Tibial nerve (tissue), 4 donors: ENCODE results near the gene MRPS17.

Experiments used
- EP300 ChIP-seq, 2 donors: sonication (generic); formaldehyde crosslinking; IDR thresholded peaks; one replicate each; pipeline ENCODE4 v1.6.1; 2017; ENCODE audit warnings: antibody characterized with exemption in 2 of 2, mild to moderate bottlenecking in 1 of 2
- POLR2A ChIP-seq, 2 donors: fragments of 450-650 bp; IDR thresholded peaks; one replicate each; pipeline ENCODE4 v1.6.1; 2017; ENCODE audit warnings: antibody characterized with exemption in 2 of 2, mild to moderate bottlenecking in 2 of 2, moderate library complexity in 2 of 2
- TF ChIP-seq, protein P1 (sequence below), 5 experiments: fragments of 200-600 bp in 3 of 5; fragments of 450-650 bp in 2 of 5; sonication (generic) in 3 of 5; IDR thresholded peaks; one replicate each; pipeline ENCODE4 v1.5.1; 2016 to 2019; ENCODE audit warnings: antibody characterized with exemption in 5 of 5, mild to moderate bottlenecking in 3 of 5, moderate library complexity in 2 of 5

DNA sequence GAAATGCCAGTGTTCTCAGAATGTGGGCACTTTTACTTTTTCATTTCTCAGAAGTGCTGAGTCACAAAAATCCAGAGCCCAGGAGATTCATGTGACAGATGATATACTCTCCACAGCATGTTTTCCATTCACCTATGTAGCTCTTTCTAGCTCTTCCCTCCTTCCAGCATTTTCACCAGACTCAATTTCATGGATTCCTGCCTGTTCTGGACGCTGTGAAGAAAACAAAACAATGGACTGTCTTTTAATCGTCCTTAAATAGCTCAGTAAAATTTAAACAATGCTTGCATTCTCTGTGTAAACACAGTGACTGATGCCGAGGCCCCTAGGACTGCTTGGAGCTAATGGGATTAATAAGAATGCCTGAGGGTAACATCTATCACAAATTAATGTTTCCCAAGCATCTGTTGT, 38.9 kb upstream of the MRPS17 start:
- TF ChIP-seq, protein P1, sequence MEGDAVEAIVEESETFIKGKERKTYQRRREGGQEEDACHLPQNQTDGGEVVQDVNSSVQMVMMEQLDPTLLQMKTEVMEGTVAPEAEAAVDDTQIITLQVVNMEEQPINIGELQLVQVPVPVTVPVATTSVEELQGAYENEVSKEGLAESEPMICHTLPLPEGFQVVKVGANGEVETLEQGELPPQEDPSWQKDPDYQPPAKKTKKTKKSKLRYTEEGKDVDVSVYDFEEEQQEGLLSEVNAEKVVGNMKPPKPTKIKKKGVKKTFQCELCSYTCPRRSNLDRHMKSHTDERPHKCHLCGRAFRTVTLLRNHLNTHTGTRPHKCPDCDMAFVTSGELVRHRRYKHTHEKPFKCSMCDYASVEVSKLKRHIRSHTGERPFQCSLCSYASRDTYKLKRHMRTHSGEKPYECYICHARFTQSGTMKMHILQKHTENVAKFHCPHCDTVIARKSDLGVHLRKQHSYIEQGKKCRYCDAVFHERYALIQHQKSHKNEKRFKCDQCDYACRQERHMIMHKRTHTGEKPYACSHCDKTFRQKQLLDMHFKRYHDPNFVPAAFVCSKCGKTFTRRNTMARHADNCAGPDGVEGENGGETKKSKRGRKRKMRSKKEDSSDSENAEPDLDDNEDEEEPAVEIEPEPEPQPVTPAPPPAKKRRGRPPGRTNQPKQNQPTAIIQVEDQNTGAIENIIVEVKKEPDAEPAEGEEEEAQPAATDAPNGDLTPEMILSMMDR (IDR thresholded peaks at IDR 0.05) = no peak
- TF ChIP-seq EP300 (IDR thresholded peaks at IDR 0.05) (no peak), POLR2A (IDR thresholded peaks at IDR 0.05) (no peak)
